ENCODE data around the gene CFAP92.

The CFAP92 gene

DNA sequence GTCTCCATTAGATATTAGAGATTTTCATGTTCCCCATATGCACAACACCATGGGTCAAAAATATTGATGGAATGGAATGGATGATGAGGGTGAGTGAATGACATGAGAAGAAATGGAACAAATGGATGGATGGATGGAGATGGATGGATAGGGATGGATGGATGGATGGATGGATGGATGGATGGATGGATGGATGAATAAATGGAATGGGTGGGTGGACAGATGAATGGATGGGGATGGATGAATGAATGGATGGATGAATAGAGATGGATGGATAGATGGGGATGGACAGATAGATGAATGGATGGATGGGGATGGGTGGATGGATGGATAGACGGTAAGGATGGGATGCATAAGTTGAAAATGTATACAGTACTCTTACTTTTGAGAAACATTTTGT lies 18.6 kb downstream of the CFAP92 start:
- Histone ChIP-seq H3K27me3 (ENCODE audit: insufficient read depth, insufficient read length) (no peaks in the 10 kb centered on the region), H3K36me3 (ENCODE audit: insufficient read depth, insufficient read length, low read length) (no peaks in the 10 kb centered on the region), H3K4me1 (ENCODE audit: insufficient read depth, insufficient read length) (no peaks in the 10 kb centered on the region), H3K9ac (ENCODE audit: insufficient read length, low read depth) (no peak overlapping the region), H3K4me3 (ENCODE audit: insufficient read length, low read depth) (no peak overlapping the region), H3K9me3 (ENCODE audit: insufficient read depth, low read length) (no peaks in the 10 kb centered on the region)
- TF ChIP-seq SUZ12 (IDR thresholded peaks at IDR 0.05; ENCODE audit: extremely low read depth, insufficient read depth, insufficient read length) (no peak), YY1 (IDR thresholded peaks at IDR 0.05; ENCODE audit: insufficient read depth, insufficient read length) (no peak), ZNF274 (IDR thresholded peaks at IDR 0.05; ENCODE audit: low read depth, low read length) (no peak)
- DNase-seq (ENCODE audit: low read depth, low spot score) = no peak

DNA sequence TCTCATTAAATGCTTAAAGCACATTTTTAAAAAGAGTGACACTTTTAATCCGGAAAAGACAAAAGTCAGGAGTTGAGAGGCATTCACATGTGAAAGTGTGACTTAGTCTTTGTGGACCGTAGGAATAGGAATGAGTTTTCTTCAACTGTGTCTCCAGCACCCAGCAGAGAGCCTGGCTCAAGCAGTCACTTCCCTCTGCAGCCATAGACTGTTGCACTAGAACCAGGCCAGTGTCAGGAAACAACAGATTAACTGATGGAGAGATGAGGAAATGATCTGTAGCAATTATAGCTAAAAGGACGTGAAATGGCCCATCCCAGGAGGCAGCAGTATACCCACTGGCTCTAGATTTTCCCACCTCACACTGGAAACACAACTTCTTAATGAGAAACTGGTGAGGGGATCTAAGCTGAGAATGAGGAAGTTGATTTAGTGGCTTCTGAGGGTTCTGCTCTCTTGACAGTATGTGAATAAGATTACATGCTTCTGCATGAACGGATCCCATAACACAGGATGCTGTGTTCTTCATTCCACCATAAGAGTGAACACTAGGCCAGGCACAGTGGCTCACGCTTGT lies 19.8 kb downstream of the CFAP92 start:
- TF ChIP-seq YY1 (IDR thresholded peaks at IDR 0.05; ENCODE audit: insufficient read depth, insufficient read length) (no peak), ZNF274 (IDR thresholded peaks at IDR 0.05; ENCODE audit: low read depth, low read length) (no peak), SUZ12 (IDR thresholded peaks at IDR 0.05; ENCODE audit: extremely low read depth, insufficient read depth, insufficient read length) (no peak)
- Histone ChIP-seq H3K9me3 (ENCODE audit: insufficient read depth, low read length) (no peaks in the 10 kb centered on the region), H3K9ac (ENCODE audit: insufficient read length, low read depth) (no peak overlapping the region)

DNA sequence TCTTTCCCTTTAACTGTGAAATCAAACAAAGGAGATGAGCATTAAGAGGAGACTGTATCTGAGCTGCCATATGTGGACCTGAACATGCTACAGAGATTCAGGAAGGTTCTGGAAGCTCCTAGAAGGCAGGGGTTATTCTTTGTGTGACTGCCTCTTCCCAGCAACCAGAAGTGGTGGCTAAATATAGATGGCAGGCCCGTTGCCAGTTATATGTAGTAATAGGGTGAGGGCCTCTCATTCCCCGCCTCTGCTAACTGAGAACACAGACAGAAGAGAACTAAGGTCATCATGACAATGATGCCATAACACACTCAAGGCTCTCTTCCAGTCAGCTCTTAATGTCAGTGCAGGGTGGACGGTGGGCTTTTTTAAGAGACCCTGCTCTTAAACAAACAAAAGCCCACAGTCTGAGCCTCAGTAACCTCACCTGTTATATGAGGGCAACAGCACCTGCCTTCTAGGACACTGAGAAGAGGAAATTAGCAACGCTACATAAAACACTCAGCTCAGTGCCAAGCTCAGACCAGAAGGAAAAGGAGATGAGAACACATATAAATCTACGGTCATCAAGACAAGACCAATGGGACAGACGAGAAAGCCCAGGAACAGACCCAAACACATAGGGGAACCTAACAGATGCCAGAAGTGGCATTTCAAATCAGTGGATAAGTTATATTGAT lies 22.3 kb downstream of the CFAP92 start:
- no peak overlapping the region for H3K9ac ChIP-seq (ENCODE audit: insufficient read length, low read depth)
- no peak for TF ChIP-seq YY1 (IDR thresholded peaks at IDR 0.05; ENCODE audit: insufficient read depth, insufficient read length)
- TF ChIP-seq ZNF274 (IDR thresholded peaks at IDR 0.05; ENCODE audit: low read depth, low read length) = no peak
- no peak for TF ChIP-seq SUZ12 (IDR thresholded peaks at IDR 0.05; ENCODE audit: extremely low read depth, insufficient read depth, insufficient read length)
- no peaks in the 10 kb centered on the region for H3K9me3 ChIP-seq (ENCODE audit: insufficient read depth, low read length)
- no peak for DNase-seq (ENCODE audit: low read depth, low spot score)
- no peaks in the 10 kb centered on the region for H3K27me3 ChIP-seq (ENCODE audit: insufficient read depth, insufficient read length)
- no peaks in the 10 kb centered on the region for H3K36me3 ChIP-seq (ENCODE audit: insufficient read depth, insufficient read length, low read length)
- H3K4me1 ChIP-seq (ENCODE audit: insufficient read depth, insufficient read length) = no peaks in the 10 kb centered on the region
- H3K4me3 ChIP-seq (ENCODE audit: insufficient read length, low read depth) = no peak overlapping the region

More for the DNA sequence above, 19.8 kb downstream of the CFAP92 start:
- no peaks in the 10 kb centered on the region for H3K36me3 ChIP-seq (ENCODE audit: insufficient read depth, insufficient read length, low read length)
- H3K27me3 ChIP-seq (ENCODE audit: insufficient read depth, insufficient read length) = no peaks in the 10 kb centered on the region
- no peaks in the 10 kb centered on the region for H3K4me1 ChIP-seq (ENCODE audit: insufficient read depth, insufficient read length)
- no peak for DNase-seq (ENCODE audit: low read depth, low spot score)
- H3K4me3 ChIP-seq (ENCODE audit: insufficient read length, low read depth) = no peak overlapping the region

DNA sequence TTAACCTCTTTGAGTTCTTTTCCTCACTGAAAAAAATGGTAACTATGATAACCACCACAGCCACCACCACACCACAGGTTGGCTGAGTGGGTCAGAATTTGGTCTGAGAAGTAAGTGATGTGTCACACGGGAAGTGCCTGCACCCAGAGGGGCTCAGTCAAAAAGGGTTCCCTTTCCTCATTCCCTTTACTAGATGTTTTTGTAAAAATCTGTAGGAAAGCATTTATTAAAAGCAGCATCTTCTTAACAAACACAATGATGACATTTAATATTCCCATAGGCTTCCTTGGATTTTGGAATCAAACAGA lies 23.2 kb downstream of the CFAP92 start:
- Histone ChIP-seq H3K9ac (ENCODE audit: insufficient read length, low read depth) (no peak overlapping the region), H3K9me3 (ENCODE audit: insufficient read depth, low read length) (no peaks in the 10 kb centered on the region), H3K4me1 (ENCODE audit: insufficient read depth, insufficient read length) (no peaks in the 10 kb centered on the region), H3K27me3 (ENCODE audit: insufficient read depth, insufficient read length) (no peaks in the 10 kb centered on the region), H3K4me3 (ENCODE audit: insufficient read length, low read depth) (no peak overlapping the region), H3K36me3 (ENCODE audit: insufficient read depth, insufficient read length, low read length) (no peaks in the 10 kb centered on the region)
- TF ChIP-seq SUZ12 (IDR thresholded peaks at IDR 0.05; ENCODE audit: extremely low read depth, insufficient read depth, insufficient read length) (no peak), YY1 (IDR thresholded peaks at IDR 0.05; ENCODE audit: insufficient read depth, insufficient read length) (no peak)
- no peak for DNase-seq (ENCODE audit: low read depth, low spot score)

DNA sequence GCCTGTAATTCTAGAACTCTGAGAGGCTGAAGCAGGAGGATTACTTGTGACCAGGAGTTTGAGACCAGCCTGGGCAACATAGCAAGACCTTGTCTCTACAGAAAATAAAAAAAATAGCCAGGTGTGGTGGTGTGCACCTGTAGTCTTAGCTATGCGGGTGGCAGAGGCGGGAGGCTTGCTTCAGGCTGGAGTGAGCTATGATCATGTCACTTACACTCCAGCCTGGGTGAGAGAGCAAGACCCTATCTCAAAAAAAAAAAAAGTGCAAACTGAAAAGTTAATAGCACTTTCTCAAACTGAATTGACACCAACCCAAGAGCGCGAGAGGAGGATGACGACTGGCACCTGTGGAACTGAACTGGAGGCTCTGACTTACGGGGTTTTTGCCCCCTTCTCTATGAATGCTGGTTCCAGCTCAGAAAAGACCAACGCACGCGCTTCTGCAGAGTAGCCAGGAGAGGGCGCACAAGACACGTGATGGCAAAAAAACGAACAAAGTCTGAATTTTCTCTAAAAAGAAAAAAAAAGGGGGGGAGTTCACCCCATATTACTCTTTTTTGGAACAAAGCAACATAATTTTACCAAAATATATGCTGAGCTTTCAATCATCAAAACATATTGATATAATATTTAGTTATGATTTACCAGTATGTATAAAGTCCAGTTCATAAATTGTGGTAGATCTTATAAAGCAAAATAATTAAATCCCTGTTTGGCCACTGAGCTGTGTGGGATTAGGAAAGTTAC lies 23.7 kb downstream of the CFAP92 start:
- Histone ChIP-seq H3K27me3 (ENCODE audit: insufficient read depth, insufficient read length) (no peaks in the 10 kb centered on the region), H3K4me1 (ENCODE audit: insufficient read depth, insufficient read length) (no peaks in the 10 kb centered on the region), H3K9me3 (ENCODE audit: insufficient read depth, low read length) (no peaks in the 10 kb centered on the region), H3K9ac (ENCODE audit: insufficient read length, low read depth) (no peak overlapping the region), H3K36me3 (ENCODE audit: insufficient read depth, insufficient read length, low read length) (no peaks in the 10 kb centered on the region), H3K4me3 (ENCODE audit: insufficient read length, low read depth) (no peak overlapping the region)
- TF ChIP-seq ZNF274 (IDR thresholded peaks at IDR 0.05; ENCODE audit: low read depth, low read length) (no peak), YY1 (IDR thresholded peaks at IDR 0.05; ENCODE audit: insufficient read depth, insufficient read length) (no peak), SUZ12 (IDR thresholded peaks at IDR 0.05; ENCODE audit: extremely low read depth, insufficient read depth, insufficient read length) (no peak)
- peak; percentile 32 for DNase-seq (ENCODE audit: low read depth, low spot score)

DNA sequence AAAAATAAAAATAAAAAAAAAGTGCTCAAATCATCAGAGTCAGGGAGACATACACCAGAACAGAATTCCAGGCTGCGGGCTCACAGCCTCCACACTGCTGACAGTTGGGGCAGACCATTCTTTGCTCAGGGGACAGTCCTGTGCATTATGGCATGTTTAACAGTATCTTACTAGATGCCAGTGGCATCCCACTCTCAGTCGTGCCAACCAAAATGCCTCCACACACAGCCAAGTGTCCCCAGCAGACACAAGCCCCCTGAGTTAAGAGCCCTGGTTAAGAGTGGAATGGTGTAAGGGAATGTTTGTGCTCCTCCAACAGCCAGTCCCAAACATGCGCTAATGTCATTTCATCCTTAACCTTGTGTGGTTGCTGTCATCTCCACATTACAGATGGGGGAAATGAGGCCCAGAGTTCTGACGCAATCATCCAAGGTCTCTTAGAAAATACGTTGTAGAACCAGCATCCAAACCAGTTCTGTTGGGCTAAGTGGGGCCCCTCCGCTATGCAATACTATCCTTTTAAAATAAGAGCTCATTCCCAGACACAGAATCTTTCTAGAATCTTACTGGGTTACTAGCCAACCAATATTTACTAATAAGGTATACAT lies 26.0 kb downstream of the CFAP92 start:
- Histone ChIP-seq H3K9me3 (ENCODE audit: insufficient read depth, low read length) (no peaks in the 10 kb centered on the region), H3K27me3 (ENCODE audit: insufficient read depth, insufficient read length) (no peaks in the 10 kb centered on the region), H3K36me3 (ENCODE audit: insufficient read depth, insufficient read length, low read length) (no peaks in the 10 kb centered on the region), H3K4me1 (ENCODE audit: insufficient read depth, insufficient read length) (no peaks in the 10 kb centered on the region), H3K9ac (ENCODE audit: insufficient read length, low read depth) (no peak overlapping the region), H3K4me3 (ENCODE audit: insufficient read length, low read depth) (no peak overlapping the region)
- DNase-seq (ENCODE audit: low read depth, low spot score) = no peak
- TF ChIP-seq YY1 (IDR thresholded peaks at IDR 0.05; ENCODE audit: insufficient read depth, insufficient read length) (no peak), SUZ12 (IDR thresholded peaks at IDR 0.05; ENCODE audit: extremely low read depth, insufficient read depth, insufficient read length) (no peak), ZNF274 (IDR thresholded peaks at IDR 0.05; ENCODE audit: low read depth, low read length) (no peak)

DNA sequence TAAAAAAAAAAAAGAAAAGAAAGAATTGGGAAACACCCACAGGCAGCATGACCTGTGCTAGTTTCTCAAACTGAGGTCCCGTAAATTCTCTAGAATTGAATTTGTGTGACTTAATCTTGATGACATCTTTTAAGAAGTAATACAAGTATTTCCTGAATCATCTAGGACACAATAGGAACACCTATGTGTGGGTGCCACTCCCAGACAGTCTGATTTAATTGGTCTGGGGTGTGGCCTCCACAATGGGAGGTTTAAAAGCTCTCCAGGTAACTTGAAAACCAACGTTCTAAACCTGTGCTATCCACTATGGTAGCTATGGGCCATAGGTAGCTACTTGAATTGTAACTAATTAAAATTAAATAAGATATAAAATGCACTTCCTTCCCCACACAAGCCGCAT lies 28.1 kb downstream of the CFAP92 start:
- Histone ChIP-seq H3K9me3 (ENCODE audit: insufficient read depth, low read length) (no peaks in the 10 kb centered on the region), H3K36me3 (ENCODE audit: insufficient read depth, insufficient read length, low read length) (no peaks in the 10 kb centered on the region), H3K9ac (ENCODE audit: insufficient read length, low read depth) (no peak overlapping the region), H3K4me3 (ENCODE audit: insufficient read length, low read depth) (no peak overlapping the region), H3K27me3 (ENCODE audit: insufficient read depth, insufficient read length) (no peaks in the 10 kb centered on the region), H3K4me1 (ENCODE audit: insufficient read depth, insufficient read length) (no peaks in the 10 kb centered on the region)
- DNase-seq (ENCODE audit: low read depth, low spot score) = no peak
- TF ChIP-seq YY1 (IDR thresholded peaks at IDR 0.05; ENCODE audit: insufficient read depth, insufficient read length) (no peak), ZNF274 (IDR thresholded peaks at IDR 0.05; ENCODE audit: low read depth, low read length) (no peak), SUZ12 (IDR thresholded peaks at IDR 0.05; ENCODE audit: extremely low read depth, insufficient read depth, insufficient read length) (no peak)
